Activated CD8-positive, alpha-beta memory T cell treated with anti-CD3 and anti-CD28 coated beads for 48 hours (primary cell): ENCODE results near the gene YIPF6.
"Not testable (repeated sequence)": the region's sequence is repeated elsewhere in the genome, so short reads cannot be mapped to it uniquely, and the experiment has no call there.

Experiments used
- DNase-seq, 3 experiments: peaks; one replicate each; pipeline ENCODE4 v3.0.0-alpha.2; 2020; ENCODE audit warnings: low read depth in 2 of 3, low spot score in 2 of 3

The YIPF6 gene

GRCh38 chrX:68498508-68499379 is at the start of gene YIPF6:
YIPF6 (plus strand) TSS chrX:68499051; CDS start chrX:68499067, 16 bp downstream.
- peak; percentile 15 to 32 (median 24) for DNase-seq

- DNase-seq, result no peak
These were observed 47.1 kb upstream of the YIPF6 start for GRCh38 chrX:68451720-68452119.

GRCh38 chrX:68454476-68455150 is 44.2 kb upstream of the YIPF6 start:
- DNase-seq, result no peak

- no peak for DNase-seq
These were observed 43.7 kb upstream of the YIPF6 start for GRCh38 chrX:68455151-68455510.

GRCh38 chrX:68461093-68461492 is 37.8 kb upstream of the YIPF6 start:
- no peak for DNase-seq

- no peak for DNase-seq
These were observed 37.3 kb upstream of the YIPF6 start for GRCh38 chrX:68461576-68461975.

- no peak for DNase-seq
These were observed 36.7 kb upstream of the YIPF6 start for GRCh38 chrX:68462197-68462596.

GRCh38 chrX:68462653-68463052 is 36.2 kb upstream of the YIPF6 start:
- no peak for DNase-seq

- no peak for DNase-seq
These were observed 35.0 kb upstream of the YIPF6 start for GRCh38 chrX:68463880-68464279.

- DNase-seq, result no peak
These were observed 34.1 kb upstream of the YIPF6 start for GRCh38 chrX:68464796-68465195.

GRCh38 chrX:68480969-68481368 is 17.9 kb upstream of the YIPF6 start:
- no peak for DNase-seq

GRCh38 chrX:68486198-68486597 is 12.7 kb upstream of the YIPF6 start:
- not testable (repeated sequence) for DNase-seq

- DNase-seq, result no peak
These were observed 11.6 kb upstream of the YIPF6 start for GRCh38 chrX:68487254-68487653.

- DNase-seq, result no peak
These were observed 10.9 kb upstream of the YIPF6 start for GRCh38 chrX:68487924-68488323.

- DNase-seq, result no peak
These were observed 10.2 kb upstream of the YIPF6 start for GRCh38 chrX:68488657-68489056.

- no peak for DNase-seq
These were observed 8.2 kb upstream of the YIPF6 start for GRCh38 chrX:68490644-68491043.

- DNase-seq, result no peak
These were observed 6.3 kb upstream of the YIPF6 start for GRCh38 chrX:68492583-68492982.

- DNase-seq, result not testable (repeated sequence)
These were observed 5.1 kb upstream of the YIPF6 start for GRCh38 chrX:68493776-68494175.

- DNase-seq, result no peak
These were observed 775 bp upstream of the YIPF6 start for GRCh38 chrX:68498044-68498507.

GRCh38 chrX:68499543-68500504 is 973 bp downstream of the YIPF6 start:
- no peak for DNase-seq
